Left ventricle myocardium inferior (tissue), 1 donor: ENCODE measurements around the gene GZMH. TPM values are rescaled to one million over a fixed set of nuclear protein-coding genes. Genes with fewer than 3 reads are reported as not detected.

Experiments used
- DNase-seq: peaks from one replicate; pipeline ENCODE4 v3.0.0-alpha.2; 2020
- H3K27ac ChIP-seq: fragments of 200-600 bp; replicated peaks from 2 replicates; pipeline ENCODE4 v1.8.0; 2021
- H3K27me3 ChIP-seq: fragments of 200-600 bp; 2 replicates; pipeline ENCODE4 v1.8.0; 2021; ENCODE audit warnings: low read depth
- H3K36me3 ChIP-seq: fragments of 200-600 bp; 2 replicates; pipeline ENCODE4 v1.8.0; 2021
- H3K4me1 ChIP-seq: fragments of 200-600 bp; 2 replicates; pipeline ENCODE4 v1.8.0; 2021
- H3K4me3 ChIP-seq: fragments of 200-600 bp; 2 replicates; pipeline ENCODE4 v1.8.0; 2021; ENCODE audit warnings: mild to moderate bottlenecking, moderate library complexity
- H3K9me3 ChIP-seq: fragments of 200-600 bp; replicated peaks from 2 replicates; pipeline ENCODE4 v1.8.0; 2021
- CTCF ChIP-seq: fragments of 200-600 bp; IDR thresholded peaks from 2 replicates; pipeline ENCODE4 v1.8.0; 2021; ENCODE audit warnings: antibody characterized with exemption, mild to moderate bottlenecking, borderline replicate concordance
- intact Hi-C: fragments of 100-400 bp; cut with micrococcal nuclease; formaldehyde crosslinking; loops from one replicate; pipeline ENCODE4 v1.11.0; 2022
- total RNA-seq: library from RNA; stranded (reverse); fragmentation: NEBNext Ultra II Directional; extraction: Animal tissue kit (Norgen Biotek cat#: 25700); gene quantifications from one replicate; pipeline ENCODE4 v1.2.1, GENCODE V29; 2021
- donor health status: DM: no; HTN: yes; CAD: no; lungs with severe emphysema.

GZMH gene
- total RNA-seq, 1 donor from 2014 or later: not detected

- intact Hi-C loops: no loop called here
- H3K4me3 ChIP-seq: no peak overlapping the region
- H3K4me1 ChIP-seq: no peaks in the 10 kb centered on the region
- H3K36me3 ChIP-seq: no peaks in the 10 kb centered on the region
- H3K27ac ChIP-seq: no peak overlapping the region
- H3K9me3 ChIP-seq: peaks cover 9% of the 10 kb centered on the region
- no peak for TF ChIP-seq CTCF
- peaks cover 16% of the 10 kb centered on the region for H3K27me3 ChIP-seq
- DNase-seq: no peak
These were observed 30.9 kb downstream of the GZMH start for GRCh38 chr14:24578558-24578957.

GRCh38 chr14:24576771-24577170, 32.7 kb downstream of the GZMH start:
- intact Hi-C loops: no loop called here
- Histone ChIP-seq H3K9me3 (no peaks in the 10 kb centered on the region), H3K4me1 (no peaks in the 10 kb centered on the region), H3K27me3 (peaks cover 18% of the 10 kb centered on the region), H3K4me3 (no peak overlapping the region), H3K36me3 (no peaks in the 10 kb centered on the region), H3K27ac (no peak overlapping the region)
- DNase-seq: no peak
- no peak for TF ChIP-seq CTCF

GRCh38 chr14:24576182-24576581, 33.3 kb downstream of the GZMH start, which contains the start of gene CTSG:
CTSG (minus strand) TSS chr14:24576250; CDS start chr14:24576223, 27 bp downstream.
- TF ChIP-seq CTCF: no peak
- no peak within 1 kb of the TSS for H3K4me3 ChIP-seq
- DNase-seq: no peak

GRCh38 chr14:24574206-24574774, 35.2 kb downstream of the GZMH start:
- H3K27ac ChIP-seq: no peak overlapping the region
- no peak for TF ChIP-seq CTCF
- H3K27me3 ChIP-seq: peaks cover 18% of the 10 kb centered on the region
- H3K9me3 ChIP-seq: peaks cover 15% of the 10 kb centered on the region
- no peak overlapping the region for H3K4me3 ChIP-seq
- no peak for DNase-seq
- H3K36me3 ChIP-seq: no peaks in the 10 kb centered on the region
- intact Hi-C loops: no loop called here
- H3K4me1 ChIP-seq: no peaks in the 10 kb centered on the region

More at GRCh38 chr14:24576182-24576581, 33.3 kb downstream of the GZMH start, which contains the start of gene CTSG:
- Histone ChIP-seq H3K4me1 (no peaks in the 10 kb centered on the region), H3K27me3 (peaks cover 18% of the 10 kb centered on the region), H3K9me3 (no peaks in the 10 kb centered on the region), H3K36me3 (no peaks in the 10 kb centered on the region), H3K27ac (no peak within 1 kb of the TSS)
- intact Hi-C loops: no loop called here

GRCh38 chr14:24566318-24566717, 43.2 kb downstream of the GZMH start:
- Histone ChIP-seq H3K36me3 (no peaks in the 10 kb centered on the region), H3K4me3 (no peak overlapping the region), H3K4me1 (no peaks in the 10 kb centered on the region), H3K27ac (no peak overlapping the region), H3K9me3 (peaks cover 89% of the 10 kb centered on the region), H3K27me3 (peaks cover 6% of the 10 kb centered on the region)
- intact Hi-C loops: no loop called here
- no peak for TF ChIP-seq CTCF
- DNase-seq: no peak
